ENCODE results near the gene SSBP3.
"Not testable (repeated sequence)": the region's sequence is repeated elsewhere in the genome, so short reads cannot be mapped to it uniquely, and the experiment has no call there.

Gene SSBP3

GRCh38 chr1:54225986-54226559 lies 180.1 kb downstream of the SSBP3 start:
- DNase-seq (ENCODE audit: low read depth in 1 of 2, low spot score in 1 of 2): no peak

- DNase-seq (ENCODE audit: low read depth in 1 of 2, low spot score in 1 of 2): no peak
These were observed 180.8 kb downstream of the SSBP3 start for GRCh38 chr1:54225378-54225777.

GRCh38 chr1:54224233-54224632 lies 182.0 kb downstream of the SSBP3 start:
- no peak for DNase-seq (ENCODE audit: low read depth in 1 of 2, low spot score in 1 of 2)

- no peak for DNase-seq (ENCODE audit: low read depth in 1 of 2, low spot score in 1 of 2)
These were observed 182.6 kb downstream of the SSBP3 start for GRCh38 chr1:54223441-54224202.

GRCh38 chr1:54222711-54223110 lies 183.5 kb downstream of the SSBP3 start:
- no peak for DNase-seq (ENCODE audit: low read depth in 1 of 2, low spot score in 1 of 2)

GRCh38 chr1:54221867-54222484 lies 184.2 kb downstream of the SSBP3 start:
- DNase-seq (ENCODE audit: low read depth in 1 of 2, low spot score in 1 of 2): no peak

GRCh38 chr1:54221113-54221834 lies 184.9 kb downstream of the SSBP3 start:
- DNase-seq (ENCODE audit: low read depth in 1 of 2, low spot score in 1 of 2): no peak

- no peak for DNase-seq (ENCODE audit: low read depth in 1 of 2, low spot score in 1 of 2)
These were observed 186.0 kb downstream of the SSBP3 start for GRCh38 chr1:54220004-54220811.

GRCh38 chr1:54219688-54220003 lies 186.5 kb downstream of the SSBP3 start:
- no peak for DNase-seq (ENCODE audit: low read depth in 1 of 2, low spot score in 1 of 2)

GRCh38 chr1:54218883-54219687 lies 187.1 kb downstream of the SSBP3 start:
- DNase-seq (ENCODE audit: low read depth in 1 of 2, low spot score in 1 of 2): no peak

- no peak for DNase-seq (ENCODE audit: low read depth in 1 of 2, low spot score in 1 of 2)
These were observed 190.7 kb downstream of the SSBP3 start for GRCh38 chr1:54215523-54215922.

- no peak for DNase-seq (ENCODE audit: low read depth in 1 of 2, low spot score in 1 of 2)
These were observed 193.3 kb downstream of the SSBP3 start for GRCh38 chr1:54212872-54213271.

GRCh38 chr1:54207896-54208295 lies 198.3 kb downstream of the SSBP3 start:
- not testable (repeated sequence) for DNase-seq (ENCODE audit: low read depth in 1 of 2, low spot score in 1 of 2)

- DNase-seq (ENCODE audit: low read depth in 1 of 2, low spot score in 1 of 2): no peak
These were observed 198.9 kb downstream of the SSBP3 start for GRCh38 chr1:54207287-54207686.

- no peak for DNase-seq (ENCODE audit: low read depth in 1 of 2, low spot score in 1 of 2)
These were observed 202.0 kb downstream of the SSBP3 start for GRCh38 chr1:54204199-54204598.

- DNase-seq (ENCODE audit: low read depth in 1 of 2, low spot score in 1 of 2): no peak
These were observed 205.6 kb downstream of the SSBP3 start for GRCh38 chr1:54200519-54200997.

GRCh38 chr1:54199765-54200518 lies 206.3 kb downstream of the SSBP3 start, which contains the start of the genes CYB5RL and MRPL37:
TSS of gene CYB5RL (minus strand) at chr1:54200030. CDS start at chr1:54195616, 4,414 bp downstream.
TSS of gene MRPL37 (plus strand) at chr1:54200167. CDS start at chr1:54200244, 77 bp downstream.
- DNase-seq (ENCODE audit: low read depth in 1 of 2, low spot score in 1 of 2): peak; percentile 75 to 85

- no peak for DNase-seq (ENCODE audit: low read depth in 1 of 2, low spot score in 1 of 2)
These were observed 206.9 kb downstream of the SSBP3 start for GRCh38 chr1:54199151-54199764.

- DNase-seq (ENCODE audit: low read depth in 1 of 2, low spot score in 1 of 2): no peak
These were observed 212.7 kb downstream of the SSBP3 start for GRCh38 chr1:54193453-54193852.
